ENCODE results near the gene SPAG7.
A peak's percentile ranks its signal among the peaks of the same experiment; 100 is the strongest.

SPAG7 gene

DNA sequence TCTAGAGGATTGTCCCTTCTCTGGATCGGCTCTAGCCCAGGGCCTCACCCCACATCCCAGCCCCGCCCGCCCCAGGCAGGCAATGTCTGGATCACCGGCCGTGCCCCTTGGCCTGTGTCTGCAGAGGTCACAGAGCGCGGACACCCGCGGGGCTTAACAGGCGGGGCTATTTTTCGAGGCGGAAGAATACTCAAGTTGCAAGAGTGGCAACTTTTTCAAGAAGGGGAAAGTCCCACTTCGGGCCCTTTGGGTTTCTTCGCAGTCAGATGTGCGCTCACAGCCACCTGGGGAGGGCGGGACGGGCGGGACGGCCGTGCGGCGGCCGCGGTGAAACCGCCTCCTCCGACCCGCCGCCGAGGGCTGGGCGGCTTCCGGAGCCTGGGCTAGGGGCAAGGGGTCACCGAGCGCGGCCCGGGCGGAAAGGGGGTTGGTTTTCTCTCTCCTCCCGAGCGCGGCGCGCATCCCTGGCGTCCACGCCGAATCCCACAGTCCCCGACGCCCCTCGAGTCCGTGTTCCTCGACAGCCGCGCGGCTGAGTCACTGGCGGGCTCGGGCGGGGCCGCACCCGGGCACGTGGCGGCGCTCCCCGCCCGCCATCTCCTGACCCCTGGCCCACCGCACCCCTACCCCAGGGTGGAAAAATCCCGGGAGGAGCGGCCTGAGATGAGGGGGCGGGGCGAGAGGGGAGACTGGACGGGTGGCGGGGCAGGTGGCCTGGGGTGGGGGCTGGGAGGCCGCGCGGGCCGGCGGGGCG lies 18.1 kb downstream of the SPAG7 start:
- peak; percentile 31 to 37 for DNase-seq

DNA sequence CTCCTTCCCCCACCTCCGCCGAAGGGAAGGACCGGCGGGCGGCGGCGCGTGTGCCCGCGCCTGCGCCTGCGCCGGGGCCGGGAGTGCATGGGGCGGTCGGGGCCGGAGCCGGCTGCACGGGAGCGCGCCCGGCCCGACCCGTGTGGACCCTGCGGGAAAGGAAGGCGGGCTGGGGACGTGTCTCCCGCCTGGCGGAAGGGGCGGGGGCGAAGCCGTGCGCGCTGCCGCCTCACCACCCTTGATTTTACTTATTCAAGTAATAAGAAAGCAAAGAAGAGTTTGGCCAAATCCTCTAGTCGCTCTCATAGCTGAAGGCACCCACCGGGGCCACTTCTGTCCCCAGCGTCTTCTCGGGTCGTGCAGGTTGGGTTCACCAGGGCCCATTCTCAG lies 18.7 kb downstream of the SPAG7 start:
- DNase-seq = peak; percentile 75 to 84

DNA sequence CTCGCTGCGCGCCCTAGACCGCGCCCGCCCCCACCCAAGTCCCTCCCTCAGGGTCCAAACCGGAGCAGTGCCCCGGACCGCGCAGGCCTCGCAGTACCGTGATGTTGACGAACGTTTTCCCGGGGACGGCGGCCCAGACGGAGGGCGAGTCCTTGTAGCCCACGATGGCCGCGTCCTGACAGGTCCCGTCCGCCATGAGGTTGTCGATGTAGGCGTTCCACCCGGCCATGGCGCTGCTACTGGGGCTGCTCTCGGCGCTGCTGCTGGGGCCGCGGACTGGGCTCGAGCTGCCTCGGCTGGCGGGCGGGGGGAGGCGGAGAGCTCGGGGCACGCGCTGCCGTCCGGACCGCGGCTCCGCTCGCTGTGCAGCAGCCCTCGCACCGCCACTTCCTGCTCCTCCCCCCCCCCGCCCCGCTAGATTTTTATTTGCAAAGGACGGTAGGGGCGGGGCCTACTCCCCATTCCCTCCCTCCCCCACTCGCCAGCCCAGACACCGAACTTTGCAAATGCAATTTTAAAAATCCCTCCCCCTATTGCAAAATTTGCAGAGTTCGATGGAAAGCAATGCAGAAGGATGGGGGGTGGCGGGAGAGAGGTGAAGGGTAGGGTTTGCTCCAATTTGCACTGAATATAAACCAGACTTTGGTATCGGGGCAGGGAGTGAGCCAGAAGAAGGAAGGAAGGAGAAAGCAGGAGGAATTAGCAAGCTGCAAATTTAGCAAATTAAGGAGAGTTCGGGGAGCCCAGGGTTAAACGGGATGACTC lies 19.3 kb downstream of the SPAG7 start, which contains the start of gene PFN1:
Gene PFN1 (minus strand): TSS at position 365 of the 765 bp plus-strand sequence. CDS start 136 bp downstream, at position 229.
- peak; percentile 75 to 77 for DNase-seq

DNA sequence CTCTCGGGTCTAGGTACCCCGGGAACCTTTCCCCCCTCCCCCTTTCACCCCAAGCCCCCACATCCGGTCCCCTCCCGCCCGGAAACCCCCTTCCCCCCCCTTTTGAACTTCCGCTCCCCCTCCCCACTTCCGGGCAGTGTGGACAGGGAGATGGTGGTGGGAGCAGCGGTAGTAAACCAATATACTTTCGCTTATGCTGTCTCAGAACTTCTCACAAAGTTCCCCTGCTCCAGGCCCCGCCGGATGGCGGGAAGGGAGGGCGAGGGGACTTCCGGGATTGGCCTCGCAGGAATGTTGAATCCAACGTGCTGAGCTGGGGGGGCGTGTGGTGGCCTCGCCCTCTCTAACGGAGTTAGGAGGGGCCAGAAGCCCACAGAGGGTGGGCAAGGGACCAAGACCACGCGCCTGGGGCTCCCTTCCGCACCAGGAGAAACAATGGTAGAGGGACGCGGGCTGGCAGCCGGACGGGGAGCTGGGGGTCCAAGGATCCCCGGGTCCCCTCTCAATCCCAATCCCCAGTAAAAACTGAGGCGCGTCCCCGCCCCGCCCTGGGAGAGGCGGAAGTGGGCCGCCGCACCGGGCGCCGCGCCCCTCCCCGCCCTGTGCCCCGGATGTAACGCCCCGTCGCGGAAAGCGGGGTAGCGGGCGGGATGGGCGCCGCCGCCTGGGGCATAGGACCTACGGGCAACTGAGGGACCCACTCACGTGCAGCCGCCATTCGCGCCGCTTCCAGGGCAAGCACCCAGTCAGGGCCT lies 20.0 kb downstream of the SPAG7 start:
- peak; percentile 30 to 35 for DNase-seq

DNA sequence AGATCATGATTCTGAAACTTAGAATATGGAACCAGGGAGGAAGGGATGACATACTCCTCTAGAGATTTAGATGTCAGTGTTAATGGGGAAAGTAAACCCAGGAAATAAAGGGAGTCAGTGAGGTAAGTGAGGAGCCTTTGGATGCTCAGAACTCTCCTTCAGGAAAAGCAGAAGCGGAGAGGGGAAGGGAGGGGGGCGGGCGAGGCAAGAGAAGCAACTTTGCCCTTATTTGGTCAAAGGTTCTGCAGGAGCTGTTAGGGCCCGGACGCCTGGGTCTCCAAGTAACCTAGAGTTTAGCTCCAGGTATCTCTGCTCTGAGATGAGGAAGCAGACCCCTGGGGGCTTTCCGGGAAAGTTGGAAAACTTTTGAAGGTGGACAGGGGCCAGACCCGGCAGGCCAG lies 20.6 kb downstream of the SPAG7 start:
- no peak for DNase-seq

DNA sequence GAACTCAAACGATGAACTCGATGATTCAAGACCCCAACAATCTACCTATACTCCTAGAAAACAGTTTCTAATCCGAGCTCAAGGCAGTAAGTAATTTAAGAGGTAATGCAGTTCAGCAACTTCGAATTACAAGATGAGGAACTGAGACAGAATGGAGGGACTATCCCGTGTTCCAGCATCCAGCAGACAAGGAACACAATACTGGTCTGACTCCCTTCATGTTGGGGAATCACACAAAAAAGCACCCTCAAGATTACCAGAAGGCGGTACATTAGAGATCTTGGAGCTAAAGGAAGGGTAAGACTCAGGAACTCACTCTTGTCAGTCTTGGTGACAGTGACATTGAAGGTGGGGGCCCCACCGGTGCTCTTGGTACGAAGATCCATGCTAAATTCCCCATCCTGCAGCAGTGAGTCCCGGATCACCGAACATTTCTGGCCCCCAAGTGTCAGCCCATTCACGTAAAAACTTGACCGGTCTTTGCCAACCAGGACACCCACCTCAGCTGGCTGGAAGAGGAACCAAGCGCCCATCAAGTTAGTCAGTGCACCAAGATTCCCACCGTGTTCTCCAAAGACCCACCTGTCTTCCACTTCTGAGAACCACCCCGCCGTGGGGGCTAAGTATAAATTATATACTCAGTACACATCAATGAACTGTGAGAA lies 21.2 kb downstream of the SPAG7 start:
- no peak for DNase-seq

DNA sequence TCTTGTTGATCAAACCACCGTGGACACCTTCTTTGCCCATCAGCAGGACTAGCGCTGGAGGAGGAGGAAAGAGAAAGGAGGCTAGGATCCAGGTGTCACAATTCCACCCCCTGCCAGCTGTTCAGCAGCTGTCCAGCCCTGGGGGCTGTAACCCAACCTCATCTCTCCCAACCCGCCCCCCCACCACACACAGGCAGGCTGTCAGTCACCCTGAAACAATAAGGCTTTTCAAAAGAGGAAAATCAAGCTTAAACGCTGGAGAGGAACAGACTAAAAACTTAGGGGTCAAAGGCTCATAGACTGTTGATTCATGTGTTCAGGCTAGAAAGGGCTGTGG lies 21.7 kb downstream of the SPAG7 start:
- no peak for DNase-seq

DNA sequence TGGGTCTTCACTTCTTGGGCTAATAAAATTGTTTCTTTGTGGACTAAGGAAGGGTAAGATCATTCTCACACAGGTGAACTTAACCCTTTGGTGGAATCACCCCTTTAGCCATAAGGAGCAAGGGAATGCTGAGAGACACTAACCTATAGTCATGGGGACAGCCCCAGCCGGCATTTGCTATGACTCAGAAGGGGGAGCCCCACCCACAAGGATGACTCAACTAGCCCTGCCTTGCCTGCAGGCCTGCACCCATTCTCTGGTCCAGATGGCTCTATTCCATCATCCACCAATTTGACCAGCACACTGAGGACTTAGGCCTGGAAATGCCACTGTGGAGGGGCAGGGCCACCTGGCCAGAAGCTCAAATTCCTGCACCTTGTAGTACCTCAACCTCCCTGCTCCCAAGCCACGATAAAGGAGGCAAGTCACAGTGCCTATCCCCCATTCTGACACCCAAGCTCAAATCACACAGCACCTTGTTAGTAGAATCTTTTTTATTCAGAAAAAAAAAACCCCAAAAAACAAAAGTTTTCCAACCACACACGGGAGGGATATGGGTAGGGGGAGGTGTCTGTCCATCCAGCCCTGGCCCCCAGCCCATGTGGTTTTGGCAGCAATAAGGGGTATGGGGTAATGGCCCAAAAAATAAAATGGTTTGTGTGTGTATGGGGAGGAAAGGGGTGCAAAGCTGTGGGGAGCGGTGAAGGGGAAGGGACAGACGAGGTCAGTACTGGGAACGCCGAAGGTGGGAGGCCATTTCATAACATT lies 22.3 kb downstream of the SPAG7 start:
- DNase-seq = no peak

DNA sequence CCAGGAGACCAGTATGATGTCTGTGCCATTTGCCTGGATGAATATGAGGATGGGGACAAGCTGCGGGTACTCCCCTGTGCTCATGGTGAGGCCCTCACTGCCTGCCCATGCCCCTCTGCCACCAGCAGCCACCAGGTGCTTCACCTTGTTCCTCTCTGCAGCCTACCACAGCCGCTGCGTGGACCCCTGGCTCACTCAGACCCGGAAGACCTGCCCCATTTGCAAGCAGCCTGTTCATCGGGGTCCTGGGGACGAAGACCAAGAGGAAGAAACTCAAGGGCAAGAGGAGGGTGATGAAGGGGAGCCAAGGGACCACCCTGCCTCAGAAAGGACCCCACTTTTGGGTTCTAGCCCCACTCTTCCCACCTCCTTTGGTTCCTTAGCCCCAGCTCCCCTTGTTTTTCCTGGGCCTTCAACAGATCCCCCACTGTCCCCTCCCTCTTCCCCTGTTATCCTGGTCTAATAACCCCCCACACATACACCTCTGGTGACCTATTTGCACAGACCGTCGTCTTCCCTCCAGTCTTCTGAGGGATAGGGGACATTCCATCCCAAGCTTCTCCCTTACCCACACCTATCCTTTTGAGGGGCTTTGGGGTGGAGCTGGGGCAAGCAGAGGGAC lies 23.0 kb downstream of the SPAG7 start:
- DNase-seq = no peak

DNA sequence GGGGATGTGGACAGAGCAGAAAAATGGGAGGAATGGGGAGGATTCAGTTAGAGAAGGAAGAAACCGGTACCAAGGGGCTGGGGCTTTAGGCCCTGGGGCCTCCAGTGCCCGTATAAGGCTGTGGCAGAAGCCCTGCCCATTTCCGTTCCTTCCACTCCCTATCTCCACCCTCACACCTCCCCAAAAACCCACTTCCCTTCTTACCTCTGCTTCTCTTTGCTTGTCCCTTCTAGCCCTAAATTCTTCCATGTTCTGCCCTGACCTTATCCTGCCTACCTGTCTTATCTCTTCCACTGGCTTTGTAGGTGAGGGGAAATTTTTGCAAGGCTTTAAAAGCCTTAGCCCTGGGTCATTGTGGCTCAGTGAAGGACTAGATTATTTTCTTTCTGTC lies 23.5 kb downstream of the SPAG7 start:
- no peak for DNase-seq

DNA sequence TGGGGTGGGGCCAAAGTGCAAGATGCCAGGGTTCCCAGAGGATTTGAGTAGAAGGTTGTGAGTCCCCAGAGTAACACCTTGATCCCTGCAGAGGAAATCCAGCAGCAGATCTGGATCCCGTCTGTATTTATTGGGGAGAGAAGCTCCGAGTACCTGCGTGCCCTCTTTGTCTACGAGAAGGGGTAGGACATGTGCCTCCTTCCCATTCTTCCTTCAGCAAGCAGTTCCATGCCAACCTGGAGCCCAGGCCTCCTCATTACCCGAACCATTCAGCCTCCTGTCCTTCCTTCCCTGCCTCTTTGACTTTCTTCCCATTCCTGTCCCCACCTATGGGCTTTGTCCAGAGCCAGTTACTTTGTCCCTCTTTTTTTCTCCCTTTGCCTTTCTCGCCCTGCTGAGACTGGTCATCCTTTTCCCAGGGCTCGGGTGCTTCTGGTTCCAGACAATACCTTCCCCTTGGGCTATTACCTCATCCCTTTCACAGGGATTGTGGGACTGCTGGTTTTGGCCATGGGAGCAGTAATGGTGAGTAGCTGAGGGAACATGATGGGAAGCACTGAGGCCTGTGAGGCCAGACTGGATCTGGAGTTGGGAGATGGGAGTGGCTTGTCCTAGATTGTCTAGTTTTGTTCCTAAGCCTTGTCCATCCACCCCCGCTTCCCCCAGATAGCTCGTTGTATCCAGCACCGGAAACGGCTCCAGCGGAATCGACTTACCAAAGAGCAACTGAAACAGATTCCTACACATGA lies 24.7 kb downstream of the SPAG7 start:
- DNase-seq = no peak

DNA sequence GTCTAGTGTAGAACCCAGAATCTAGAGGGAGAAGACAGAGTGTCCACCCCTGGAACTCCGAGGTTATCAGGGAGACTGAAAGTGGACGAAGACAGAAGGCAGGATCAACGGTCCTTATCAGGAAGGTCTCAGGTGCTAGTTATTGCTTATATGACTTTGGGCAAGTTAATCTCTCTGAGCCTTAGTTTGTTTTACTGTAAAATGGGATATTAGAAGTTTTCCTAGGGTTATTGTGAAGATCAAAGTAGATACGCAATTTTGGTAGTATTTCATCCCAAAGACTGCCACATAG lies 26.4 kb downstream of the SPAG7 start:
- DNase-seq = no peak

DNA sequence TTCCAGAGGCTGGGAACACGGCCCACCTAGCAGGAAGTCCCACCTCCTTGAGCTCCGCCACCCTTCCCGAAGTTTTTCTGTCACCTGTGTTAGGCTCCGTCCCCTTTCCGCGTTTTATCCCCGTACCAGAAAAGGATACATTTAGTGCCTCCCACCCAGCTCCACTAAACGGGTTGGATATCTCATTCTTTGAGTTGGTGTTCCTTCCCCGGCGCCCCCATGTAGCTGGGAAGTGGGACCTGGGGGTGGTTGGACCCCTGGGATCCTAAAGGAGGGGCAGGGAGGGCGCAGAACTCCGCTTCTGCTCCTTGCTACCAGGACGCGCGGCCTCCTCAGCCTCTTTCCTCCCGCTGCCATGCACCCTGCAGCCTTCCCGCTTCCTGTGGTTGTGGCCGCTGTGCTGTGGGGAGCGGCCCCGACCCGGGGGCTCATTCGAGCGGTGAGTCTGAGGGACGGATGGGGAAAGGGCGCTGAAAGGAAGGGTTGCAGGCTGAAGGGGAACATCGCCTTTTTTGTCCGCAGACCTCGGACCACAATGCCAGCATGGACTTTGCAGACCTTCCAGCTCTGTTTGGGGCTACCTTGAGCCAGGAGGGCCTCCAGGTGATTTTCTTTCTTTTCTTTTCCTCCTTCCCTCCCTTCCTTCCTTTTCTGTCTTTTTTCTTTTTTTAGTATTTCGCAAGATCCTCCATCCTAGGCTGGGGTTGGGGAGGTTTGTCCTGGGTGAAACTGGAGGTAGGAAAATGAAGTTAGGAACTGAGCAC lies 26.9 kb downstream of the SPAG7 start:
- no peak for DNase-seq

DNA sequence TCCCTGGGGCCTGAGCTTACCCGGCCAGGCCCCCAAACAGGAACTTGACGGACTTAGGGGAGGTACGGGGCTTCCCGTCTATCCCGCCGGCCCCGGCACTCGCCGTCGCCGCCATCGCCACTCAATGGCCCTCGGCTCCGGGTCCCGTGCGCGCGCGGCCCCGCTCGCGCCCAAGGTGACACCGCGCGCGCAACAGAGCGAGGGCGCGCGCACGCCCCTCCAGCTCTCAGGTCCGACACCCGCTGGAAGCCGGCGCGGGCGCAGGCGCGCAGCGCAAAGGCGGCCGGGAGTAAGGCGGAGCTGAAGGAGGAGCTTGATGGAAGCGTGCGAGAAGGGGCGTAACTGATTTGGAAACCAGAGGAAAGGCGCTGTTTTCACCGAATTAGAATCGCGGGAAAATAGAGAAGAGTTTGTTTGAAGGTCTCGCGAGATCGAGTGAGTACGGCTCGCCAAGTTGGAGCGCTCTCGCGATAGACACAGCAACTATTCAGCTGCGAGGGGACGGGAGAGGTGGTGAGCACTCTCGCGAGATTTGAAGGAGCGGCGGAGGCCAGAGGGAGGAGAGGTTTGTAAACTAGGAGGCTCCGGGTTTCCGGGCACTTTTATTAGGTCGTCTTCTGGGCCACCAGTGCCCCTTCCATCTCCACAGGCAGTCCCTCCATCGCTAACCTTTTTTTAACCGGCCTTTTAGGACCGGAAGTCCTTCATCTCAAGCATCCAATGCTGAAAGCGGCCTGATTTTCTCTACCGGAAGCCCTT lies 27.6 kb downstream of the SPAG7 start, which contains the start of the genes RNF167 and SLC25A11:
Gene RNF167 (plus strand): TSS at position 473 of the 759 bp plus-strand sequence. CDS start 642 bp downstream, outside the sequence.
Gene SLC25A11 (minus strand): TSS at position 251 of the 759 bp plus-strand sequence. CDS start 136 bp downstream, at position 115.
- peak; percentile 93 to 96 for DNase-seq

DNA sequence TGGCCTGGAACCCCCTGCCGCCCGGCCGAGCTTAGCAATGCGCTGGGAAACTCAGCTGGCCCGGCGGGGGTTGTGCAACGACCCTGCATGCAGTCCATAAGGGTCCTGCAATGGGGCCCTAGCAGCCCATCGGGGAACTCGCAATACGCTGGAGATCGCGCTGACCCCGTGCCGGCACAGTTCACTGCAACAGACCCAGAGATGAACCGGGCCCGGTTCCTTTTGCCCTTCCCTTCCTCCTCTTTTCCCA lies 28.1 kb downstream of the SPAG7 start:
- DNase-seq = no peak

DNA sequence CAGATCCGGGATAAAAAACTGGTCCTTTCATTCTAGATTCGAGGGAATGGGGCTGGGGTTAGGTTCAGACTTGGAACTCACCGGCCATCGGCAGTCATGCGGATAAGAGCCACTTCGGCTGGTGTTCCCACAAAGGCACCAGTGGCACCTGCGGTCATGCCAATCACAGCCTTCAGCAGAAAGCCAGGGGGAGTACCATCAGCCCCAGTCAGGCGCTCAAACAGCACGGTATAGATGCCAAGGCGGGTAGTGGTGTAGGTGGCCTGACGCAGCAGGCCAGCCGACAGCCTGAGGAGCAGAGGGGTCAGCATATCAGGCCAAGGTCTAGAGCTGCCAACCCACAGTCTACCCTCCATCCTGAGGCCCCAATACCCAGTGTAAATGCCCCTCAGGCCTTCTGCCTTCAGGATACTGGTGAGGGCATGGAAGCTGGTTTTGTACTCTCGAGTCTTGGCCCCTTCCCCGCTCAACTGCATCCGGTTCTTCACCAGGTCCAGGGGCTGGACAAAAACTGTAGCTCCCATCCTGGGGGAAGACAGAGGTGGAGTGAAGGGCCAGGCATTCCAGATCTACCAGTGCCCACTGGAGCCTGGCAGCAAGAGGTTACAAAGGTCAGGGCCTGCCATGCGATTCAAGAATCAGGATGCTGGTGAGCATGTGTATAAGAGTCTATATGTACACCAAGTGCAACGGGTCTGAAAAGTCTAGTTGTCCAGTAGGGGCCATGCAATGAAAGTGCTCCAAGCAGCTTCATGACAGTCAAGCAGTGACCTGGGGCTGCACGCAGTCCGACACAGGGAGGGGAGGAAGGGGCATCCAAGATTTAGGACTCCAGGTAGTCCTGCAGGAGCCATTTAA lies 28.7 kb downstream of the SPAG7 start:
- no peak for DNase-seq

DNA sequence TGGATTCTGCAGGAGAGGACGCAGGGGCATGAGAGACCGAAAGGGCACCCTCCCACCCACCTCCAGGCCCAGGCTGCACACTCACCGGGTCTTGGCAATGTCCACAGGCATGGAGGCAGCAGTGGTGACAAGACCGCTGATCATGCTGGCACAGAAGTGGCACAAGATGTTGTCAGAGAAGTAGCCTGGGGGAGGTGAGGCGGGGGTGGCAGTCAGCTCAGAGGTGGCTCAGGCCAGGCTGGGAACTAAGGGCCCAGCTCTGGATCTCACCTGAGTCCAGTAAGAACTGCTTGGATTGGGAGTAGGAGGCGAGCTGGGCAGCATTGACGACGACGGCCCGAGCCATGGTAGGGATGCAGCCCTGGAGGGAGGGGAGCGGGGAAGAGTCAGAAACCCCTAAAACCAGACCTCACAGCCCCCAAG lies 29.5 kb downstream of the SPAG7 start:
- no peak for DNase-seq

DNA sequence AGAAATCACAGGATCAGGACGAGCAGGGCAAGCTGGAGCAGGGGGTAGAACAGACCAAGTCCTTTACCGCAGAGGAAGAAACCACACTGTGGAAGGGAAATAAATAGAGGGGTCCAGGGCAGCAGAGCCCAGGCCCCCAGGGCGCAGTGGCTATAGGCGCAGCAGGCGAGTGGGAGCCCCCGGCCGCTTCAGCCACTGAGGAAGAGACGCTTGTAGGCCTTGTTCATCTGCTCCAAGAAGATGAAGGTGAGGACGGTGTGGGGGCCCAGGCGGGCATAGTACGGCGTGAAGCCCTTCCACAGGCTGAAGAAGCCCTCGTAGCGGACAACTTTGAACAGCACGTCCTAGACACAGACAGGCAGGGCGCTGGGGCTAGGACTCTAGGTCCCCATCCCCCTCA lies 30.1 kb downstream of the SPAG7 start:
- no peak for DNase-seq

DNA sequence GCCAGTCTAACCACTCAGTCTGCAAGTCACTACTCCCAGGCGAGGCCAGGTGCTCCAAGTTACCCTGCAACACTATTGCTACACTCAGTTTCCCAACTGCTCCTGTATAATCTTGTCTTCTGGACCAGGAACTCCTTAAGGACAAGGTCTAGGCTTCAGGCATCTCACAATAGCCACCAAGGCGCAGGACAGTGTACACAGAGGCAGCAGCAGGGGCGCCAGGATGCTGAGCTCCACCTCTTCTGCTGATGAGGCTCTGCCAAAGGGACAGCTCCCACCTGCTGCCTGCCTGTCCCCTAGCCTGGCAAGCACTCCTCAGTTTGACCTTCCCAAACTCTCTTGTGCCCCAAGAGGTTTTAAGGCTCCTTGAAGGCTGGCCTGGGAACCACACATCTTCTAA lies 31.2 kb downstream of the SPAG7 start:
- DNase-seq = no peak
